ENCODE measurements around the gene SEC63.
"Not testable (repeated sequence)": the region's sequence is repeated elsewhere in the genome, so short reads cannot be mapped to it uniquely, and the experiment has no call there.

SEC63 gene

DNA sequence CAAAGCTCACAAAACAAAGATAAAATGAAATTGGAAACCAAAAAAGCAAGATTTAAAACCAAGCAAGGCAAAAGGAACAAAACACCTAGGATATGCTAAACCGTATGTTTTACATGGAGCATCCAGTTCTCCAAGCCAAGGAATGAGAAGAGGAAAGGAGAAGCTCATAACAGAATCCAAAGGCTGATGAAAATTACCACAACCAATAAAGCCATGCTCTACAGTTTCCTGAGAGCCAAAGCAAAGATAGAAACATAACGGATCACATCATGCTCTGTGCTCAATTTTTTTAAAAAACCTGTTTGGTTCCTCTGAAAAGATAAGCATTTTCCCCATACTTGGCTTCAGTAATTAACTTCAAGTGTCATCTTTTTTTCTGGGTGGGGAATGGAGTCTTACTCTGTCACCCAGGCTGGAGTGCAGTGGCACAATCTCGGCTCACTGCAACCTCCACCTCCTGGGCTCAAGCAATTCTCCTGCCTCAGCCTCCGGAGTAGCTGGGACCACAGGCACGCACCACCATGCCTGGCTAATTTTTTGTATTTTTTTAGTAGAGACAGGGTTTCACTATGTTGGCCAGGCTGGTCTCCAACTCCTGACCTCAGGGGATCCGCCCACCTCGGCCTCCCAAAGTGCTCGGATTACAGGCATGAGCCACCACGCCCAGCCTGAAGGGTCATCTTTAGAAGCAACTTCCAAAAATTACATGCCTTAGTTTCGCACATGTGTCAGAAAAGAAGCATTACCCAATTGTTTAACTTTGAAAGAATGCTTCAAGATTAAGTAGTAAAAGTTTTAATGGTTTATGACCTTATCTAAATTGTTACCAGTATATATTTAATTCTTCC lies 31.1 kb downstream of the SEC63 start:
- not testable (repeated sequence) for DNase-seq

- DNase-seq = peak in 1 of 2 experiments; percentile 4
Measured at GRCh38 chr6:107917451-107918375, 40.3 kb downstream of the SEC63 start.

GRCh38 chr6:107916961-107917360 lies 41.0 kb downstream of the SEC63 start:
- DNase-seq = not testable (repeated sequence)

- DNase-seq = no peak
Measured at GRCh38 chr6:107911692-107912091, 46.3 kb downstream of the SEC63 start.

DNA sequence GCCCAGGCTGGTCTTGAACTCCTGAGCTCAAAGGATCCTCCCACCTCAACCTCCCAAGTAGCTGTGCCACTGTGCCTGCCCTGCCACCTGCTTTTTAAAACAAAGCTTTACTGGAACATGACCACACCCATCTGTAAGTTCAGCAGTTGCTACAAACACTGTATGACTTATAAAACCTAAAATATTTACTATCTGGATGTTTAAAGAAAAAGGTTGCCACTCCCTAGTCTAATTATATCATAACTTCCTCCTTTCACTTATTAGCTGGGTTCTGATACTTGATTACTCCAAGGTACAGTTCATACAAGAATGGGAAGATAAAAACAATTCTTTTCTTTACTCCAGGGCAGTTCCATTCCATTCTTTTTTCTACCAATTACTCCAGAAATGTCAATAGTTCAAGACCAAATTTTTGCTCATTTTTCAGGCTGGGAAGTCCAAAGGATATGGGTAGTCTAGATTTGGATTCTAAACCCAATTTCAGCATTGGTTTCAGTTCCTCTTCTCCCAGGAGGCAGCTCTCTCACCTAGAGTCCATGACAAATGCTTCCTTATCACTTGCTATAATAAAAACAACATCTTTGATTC lies 63.1 kb downstream of the SEC63 start:
- no peak for DNase-seq

GRCh38 chr6:107890431-107890830 lies 67.6 kb downstream of the SEC63 start:
- DNase-seq = not testable (repeated sequence)

- DNase-seq = not testable (repeated sequence)
Measured at GRCh38 chr6:107885950-107886349, 72.1 kb downstream of the SEC63 start.

- DNase-seq = no peak
Measured at GRCh38 chr6:107879941-107880340, 78.1 kb downstream of the SEC63 start.

DNA sequence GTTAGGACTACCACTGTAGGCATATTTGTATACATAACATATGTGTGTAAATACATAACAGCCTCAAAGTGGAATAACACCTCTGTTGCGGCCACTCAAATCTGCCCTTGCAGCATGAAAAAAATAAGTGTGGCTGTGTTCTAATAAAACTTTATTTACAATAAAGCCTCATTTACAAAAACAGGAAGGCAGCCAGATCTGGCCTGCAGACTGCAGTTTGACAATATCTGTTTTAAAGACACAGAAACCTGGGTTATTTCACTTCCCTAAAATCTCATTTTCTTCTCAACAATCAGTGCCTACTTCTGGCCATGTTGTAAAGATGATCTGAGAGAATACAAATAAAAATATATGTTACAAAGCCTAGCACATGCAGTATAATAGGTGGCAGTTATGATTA lies 80.0 kb downstream of the SEC63 start:
- no peak for DNase-seq

DNA sequence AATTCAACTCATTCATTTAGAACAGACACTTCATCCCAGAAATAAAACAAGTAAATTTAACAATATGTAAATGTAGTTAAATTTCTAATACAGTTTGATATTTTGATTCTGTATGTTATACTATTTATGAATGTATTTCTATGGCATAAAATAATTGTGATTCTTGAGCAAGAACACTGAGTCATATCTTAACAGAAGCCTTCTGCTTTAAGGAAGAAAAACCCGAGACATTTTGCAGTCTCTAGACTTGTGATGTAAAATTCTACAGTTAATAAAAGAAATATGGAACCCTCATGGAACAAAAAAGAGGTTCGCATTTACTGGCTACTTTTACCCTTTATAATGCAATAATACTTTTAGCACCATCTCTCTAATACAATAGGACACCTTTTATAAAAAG lies 86.0 kb downstream of the SEC63 start:
- no peak for DNase-seq

- not testable (repeated sequence) for DNase-seq
Measured at GRCh38 chr6:107871512-107871911, 86.5 kb downstream of the SEC63 start.

DNA sequence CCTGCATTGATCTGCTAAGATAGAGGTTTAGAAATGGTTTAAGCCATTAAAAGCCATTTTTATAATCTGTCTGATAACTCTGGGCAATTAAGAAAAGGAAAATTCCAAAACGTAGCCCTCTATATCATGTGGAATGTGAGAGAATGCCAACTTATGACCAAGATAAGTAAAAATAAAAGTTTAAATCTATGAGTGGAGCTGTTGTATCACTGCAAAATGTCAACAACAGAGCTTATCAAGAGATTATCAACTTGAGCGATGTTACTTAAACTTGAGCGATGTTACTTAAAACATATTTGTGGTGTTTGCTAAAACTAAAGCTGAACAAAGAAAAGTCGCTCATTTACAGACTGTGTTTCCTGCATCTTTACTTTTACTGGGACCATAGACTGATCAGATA lies 87.0 kb downstream of the SEC63 start:
- DNase-seq = no peak

DNA sequence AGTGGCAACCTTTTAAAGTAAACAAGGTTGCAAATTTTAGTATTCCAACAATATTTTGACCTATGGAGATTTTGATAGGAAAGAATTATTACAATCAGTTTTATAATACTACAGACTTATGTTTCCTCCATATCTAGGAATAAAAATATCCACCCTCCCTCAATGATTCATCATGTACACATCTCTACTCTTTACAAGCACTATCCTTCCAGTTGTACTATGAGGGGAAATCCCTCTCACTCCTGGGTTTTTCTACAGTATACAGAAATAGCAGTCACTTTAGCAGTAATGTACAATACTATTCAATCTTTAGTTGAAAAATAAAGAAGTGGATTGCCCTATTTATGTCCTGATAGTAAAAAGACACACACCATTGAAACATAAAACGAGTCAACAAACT lies 87.6 kb downstream of the SEC63 start:
- no peak for DNase-seq

DNA sequence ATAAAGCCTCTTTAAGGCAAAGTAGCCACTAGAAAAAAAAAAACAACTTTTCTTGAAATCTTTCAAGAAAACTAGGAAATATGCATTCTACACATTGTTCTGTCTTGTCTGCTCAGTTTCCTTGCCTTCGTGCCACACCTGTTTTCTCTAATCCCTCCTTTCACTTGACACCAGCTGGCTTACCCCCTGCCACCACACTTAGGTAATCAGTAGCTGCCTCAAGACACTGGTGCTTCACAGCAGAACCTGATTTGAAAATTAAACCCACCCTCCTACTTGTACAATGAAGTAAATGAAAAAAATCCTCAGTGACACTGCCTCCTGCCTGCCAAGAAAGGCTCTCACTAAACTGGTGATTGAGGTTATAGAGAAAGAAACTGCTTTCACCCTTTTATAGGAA lies 88.1 kb downstream of the SEC63 start:
- no peak for DNase-seq

DNA sequence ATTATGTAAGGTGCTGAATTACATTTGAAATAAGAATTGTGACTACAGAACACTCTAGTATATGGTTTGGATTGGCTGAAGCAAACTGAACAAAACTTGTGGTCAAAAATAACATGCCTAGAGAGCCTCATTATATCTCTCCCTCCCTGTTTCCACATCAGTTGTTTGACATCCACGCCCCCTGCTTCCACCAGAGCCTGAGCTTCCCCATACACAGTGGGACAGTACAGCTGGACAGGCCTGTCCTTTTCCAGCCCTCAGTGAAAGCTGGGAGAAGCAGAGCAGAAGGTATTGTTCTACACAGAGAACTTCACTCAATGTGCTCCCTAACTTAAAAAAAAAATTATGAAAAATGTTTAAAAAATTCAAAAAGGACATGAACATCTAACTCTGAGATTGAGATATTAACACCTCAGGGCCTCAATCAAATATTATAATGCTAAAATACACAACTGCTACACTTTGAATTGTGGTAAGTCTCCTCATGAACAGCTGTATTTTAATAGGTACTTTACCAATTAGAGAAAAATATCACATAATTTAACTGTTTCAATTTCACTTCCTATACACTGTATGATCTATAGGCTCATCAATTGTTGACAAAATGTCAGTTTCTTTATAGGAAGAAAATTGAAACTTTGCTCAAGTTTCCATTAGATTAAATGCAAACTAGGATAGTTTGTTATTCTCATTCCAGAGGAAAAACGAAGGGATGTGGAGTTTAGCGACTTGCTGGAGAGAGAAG lies 89.0 kb downstream of the SEC63 start:
- no peak for DNase-seq

DNA sequence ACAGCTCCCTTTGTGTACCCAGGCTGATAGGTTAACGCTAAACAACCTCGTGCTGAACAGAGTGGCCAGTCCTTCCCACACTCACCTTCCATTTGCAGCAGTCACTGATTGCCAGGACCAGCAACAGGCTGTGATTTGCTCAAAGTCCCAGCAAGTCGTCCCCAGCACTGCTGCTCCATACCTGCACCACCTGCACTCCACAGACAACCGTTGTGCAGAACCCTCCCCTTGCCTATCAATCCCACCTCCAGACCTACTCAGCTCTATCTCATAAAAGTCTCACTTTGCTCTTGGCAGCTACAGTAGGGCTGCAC lies 90.7 kb downstream of the SEC63 start:
- no peak for DNase-seq

DNA sequence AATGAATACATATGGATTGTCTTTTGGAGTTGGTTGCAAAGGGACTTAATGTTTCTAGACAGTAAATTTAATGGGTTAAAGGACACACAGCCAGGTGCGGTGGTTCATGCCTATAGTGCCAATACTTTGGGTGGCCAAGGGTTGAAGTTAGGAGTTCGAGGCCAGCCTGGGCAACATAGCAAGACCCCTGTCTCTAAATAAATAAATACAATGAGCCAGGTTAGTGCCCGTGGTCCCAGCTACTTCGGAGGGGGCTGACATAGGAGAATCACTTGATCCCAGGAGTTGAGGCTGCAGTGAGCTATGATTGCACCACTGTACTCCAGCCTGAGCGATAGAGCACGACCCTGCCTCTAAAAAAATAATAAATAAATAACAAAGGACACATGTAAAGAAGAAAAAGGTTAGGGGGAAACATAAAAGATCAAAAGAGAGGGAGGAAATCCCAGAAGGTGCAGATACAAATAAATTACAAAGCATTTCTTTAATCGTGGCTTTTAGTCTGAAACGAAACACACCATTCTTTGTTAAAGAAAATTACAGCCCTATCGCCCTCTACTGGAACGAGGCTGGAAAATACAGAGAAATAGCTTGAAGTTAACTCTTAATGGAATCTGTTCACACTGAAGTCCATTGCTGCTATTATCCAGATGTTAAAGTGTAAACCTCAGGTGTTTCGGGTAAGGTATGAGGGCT lies 91.3 kb downstream of the SEC63 start:
- DNase-seq = peak; percentile 37 to 62

GRCh38 chr6:107864226-107865127 lies 93.5 kb downstream of the SEC63 start:
- no peak for DNase-seq

GRCh38 chr6:107862383-107862782 lies 95.6 kb downstream of the SEC63 start:
- no peak for DNase-seq

DNA sequence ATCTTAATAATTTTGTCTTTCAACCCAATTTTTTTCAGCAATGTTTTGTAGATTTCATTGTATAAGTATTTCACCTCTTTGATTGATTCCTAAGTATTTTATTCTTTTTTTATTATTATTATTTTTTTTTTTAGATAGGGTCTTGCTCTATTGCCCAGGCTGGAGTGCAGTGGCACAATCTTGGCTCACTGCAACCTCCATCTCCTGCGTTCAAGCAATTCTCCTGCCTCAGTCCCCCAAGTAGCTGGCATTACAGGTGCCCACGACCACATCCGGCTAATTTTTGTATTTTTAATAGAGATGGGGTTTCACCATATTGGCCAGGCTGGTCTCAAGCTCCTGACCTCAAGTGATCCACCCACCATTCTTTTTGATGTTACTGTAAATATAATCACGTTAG lies 97.0 kb downstream of the SEC63 start:
- not testable (repeated sequence) for DNase-seq

GRCh38 chr6:107860144-107860543 lies 97.9 kb downstream of the SEC63 start:
- peak in 1 of 2 experiments; percentile 16 for DNase-seq

All from NCI-H526 (cell line).